GM12892 (cell line): Measurements from ENCODE around the gene PTPN14.

ENCODE experiments used
- DNase-seq: peaks from one replicate; pipeline ENCODE4 v3.0.0; 2011; ENCODE audit not compliant: insufficient read length
- FAIRE-seq: peaks from 2 replicates; lab custom pipeline; 2011; peaks lifted over from hg19 to GRCh38; lab: Jason Lieb, UNC
- POLR2A ChIP-seq: IDR thresholded peaks from 2 replicates; pipeline ENCODE4 v1.6.1; 2011; ENCODE audit warnings: low read depth, low read length, control low read depth
- POLR2AphosphoS5 ChIP-seq: IDR thresholded peaks from 2 replicates; pipeline ENCODE4 v1.6.1; 2011; ENCODE audit warnings: low read depth, low read length, control low read depth
- TAF1 ChIP-seq: IDR thresholded peaks from 2 replicates; pipeline ENCODE4 v1.6.1; 2011; ENCODE audit warnings: low read depth, mild to moderate bottlenecking, control low read depth, low read length, borderline replicate concordance

Gene PTPN14

DNA sequence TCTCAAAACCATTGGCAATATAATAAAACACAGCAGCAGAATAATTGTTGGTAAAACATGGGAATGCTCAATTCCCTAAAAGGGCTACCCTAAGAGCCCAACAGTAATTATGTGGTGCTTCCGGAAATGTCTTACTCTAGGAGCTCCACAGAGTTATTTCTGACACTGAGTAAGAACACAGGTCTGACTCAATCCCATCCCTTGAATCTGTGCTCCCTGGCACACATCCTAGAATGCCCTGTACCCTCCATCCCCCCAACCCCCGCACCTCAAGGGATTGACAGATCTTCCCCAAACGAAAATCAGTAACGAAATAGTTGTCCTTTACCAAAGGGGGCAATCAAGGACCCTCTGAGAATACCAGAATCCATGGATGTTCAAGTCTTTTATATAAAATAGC is 198.6 kb downstream of the PTPN14 start:
- TF ChIP-seq TAF1 (no peak), POLR2A (no peak), POLR2AphosphoS5 (no peak)
- FAIRE-seq: no peak
- no peak for DNase-seq

DNA sequence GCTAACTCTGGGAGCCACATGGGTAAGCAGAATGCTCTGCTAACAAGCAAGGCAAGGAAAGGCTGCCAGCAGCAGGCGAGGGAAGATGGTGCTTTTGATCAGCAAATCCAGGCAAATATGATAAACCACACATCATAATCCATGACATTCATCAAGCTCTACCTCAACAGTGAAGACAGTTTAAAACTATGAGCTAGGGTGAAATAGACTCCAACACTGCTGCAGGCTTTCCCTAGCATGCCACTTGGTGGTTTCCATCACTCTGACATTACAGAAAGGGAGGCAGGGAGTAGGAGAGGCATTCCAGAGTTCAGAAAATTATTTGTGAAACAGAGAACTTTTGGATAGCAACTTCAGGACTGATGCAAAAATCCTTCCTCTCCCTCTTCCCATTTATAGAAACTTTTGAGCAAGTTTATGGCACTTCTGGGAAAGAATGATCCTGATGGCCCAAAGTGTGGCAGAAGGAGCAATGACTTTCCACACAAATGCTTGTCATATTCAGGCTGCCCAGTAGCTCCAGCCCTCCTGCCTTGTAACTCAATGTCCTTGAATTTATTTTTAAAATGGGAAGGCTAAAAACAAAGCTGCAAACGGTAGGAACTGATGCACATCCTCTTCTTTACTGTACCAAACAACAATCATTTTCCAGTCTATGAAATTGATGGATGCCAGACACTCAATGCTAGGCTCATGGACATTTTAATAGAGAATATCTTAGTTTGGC is 199.7 kb downstream of the PTPN14 start:
- no peak for TF ChIP-seq POLR2A
- TF ChIP-seq TAF1: no peak
- no peak for TF ChIP-seq POLR2AphosphoS5
- FAIRE-seq (no peak), DNase-seq (no peak)

DNA sequence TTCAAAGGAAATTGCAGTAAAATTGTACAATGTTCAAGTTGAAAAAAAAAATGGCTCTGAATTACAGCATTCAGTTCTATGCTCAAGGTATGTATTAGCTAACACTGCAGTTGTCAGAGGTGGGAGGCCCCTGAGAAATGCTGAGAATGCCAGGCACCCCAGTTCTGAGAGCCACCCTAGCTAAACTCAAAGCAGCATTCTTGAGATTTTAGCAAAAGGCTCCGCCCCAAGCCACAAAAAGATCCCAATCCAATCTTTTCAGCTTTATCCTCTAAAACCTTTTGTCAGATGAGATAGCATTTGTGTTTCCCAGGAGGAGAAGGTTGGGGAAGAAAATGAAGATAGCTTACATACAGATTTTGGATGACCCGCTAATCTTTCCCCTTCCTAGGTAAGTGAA is 201.6 kb downstream of the PTPN14 start:
- DNase-seq (no peak), FAIRE-seq (no peak)
- TF ChIP-seq POLR2AphosphoS5 (no peak), POLR2A (no peak), TAF1 (no peak)

DNA sequence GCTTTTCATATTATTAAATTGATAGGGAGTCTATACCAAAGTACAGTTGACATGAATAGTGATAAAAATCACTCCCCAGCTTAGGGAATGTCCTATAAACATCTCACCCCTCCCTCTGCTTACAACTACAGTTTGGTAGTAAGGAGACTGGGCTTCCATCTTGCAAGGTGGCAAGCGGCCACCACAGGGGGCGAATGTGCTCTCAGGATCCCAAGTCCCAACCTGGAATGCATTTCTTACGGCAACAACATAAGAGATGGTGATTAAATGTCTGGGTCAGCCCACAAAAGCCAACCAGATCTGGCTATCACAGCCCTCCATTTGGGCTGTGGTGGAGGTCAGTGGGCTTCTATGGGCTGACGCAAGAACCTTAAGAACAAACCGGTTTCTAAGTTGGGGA is 202.4 kb downstream of the PTPN14 start:
- FAIRE-seq: no peak
- no peak for DNase-seq
- TF ChIP-seq POLR2A (no peak), POLR2AphosphoS5 (no peak), TAF1 (no peak)

DNA sequence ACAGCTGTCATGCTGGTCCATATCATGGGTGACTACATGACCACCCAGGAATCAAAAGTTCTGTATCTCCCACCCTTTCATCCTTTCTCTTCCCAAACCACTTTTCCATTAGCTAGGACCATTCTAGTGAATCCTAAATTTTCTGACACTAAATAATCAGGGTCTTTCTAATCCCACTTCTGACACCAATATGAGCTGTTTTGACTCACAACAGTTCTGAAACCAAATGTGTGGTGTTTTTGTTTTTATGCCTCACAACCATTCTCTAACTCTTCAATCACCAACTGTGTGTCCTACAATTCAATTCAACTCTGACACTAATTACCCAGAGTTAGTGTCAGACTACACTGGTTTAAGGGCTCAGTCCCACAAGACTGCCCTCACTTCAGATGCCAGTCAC is 206.5 kb downstream of the PTPN14 start:
- TF ChIP-seq POLR2AphosphoS5 (no peak), TAF1 (no peak), POLR2A (no peak)
- FAIRE-seq (no peak), DNase-seq (no peak)

DNA sequence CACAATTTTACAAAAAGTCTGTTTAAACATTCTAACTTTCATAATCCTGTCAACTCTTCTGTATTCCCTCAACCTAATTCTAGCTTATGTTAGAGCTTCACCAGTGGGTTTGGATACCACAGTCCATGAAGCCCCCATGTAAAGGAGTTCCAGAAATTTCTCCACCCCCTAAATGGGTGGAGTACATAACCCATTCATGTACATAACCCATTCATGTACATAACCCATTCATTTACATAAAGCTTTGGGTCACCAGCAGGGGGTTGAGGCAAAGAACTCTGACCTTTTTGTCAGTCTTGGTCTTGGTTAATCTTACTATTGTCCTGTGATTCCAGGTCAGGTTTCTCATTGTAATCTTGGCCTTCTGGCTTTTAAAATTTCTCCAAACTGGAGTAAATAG is 208.9 kb downstream of the PTPN14 start:
- no peak for FAIRE-seq
- TF ChIP-seq TAF1: no peak
- no peak for TF ChIP-seq POLR2AphosphoS5
- TF ChIP-seq POLR2A: no peak

DNA sequence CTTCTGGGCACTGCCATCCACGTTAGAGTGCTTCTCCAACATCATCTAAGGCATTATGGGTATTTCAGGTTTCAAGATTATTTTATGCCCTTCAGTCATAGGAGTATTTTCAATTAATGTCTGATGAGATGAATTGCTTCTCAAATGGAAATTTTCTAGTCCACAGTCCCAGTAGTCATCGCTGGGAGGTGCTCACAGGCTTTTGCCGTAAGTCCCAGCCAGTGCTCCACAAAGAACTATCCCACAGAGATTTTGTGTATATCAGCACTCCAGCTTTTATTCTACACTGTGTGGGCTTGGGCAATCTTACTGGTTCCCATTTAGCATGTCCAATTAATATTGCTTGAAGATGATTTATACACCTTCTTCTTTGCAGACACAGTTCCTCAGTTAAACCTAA is 209.5 kb downstream of the PTPN14 start:
- TF ChIP-seq POLR2A (no peak), POLR2AphosphoS5 (no peak), TAF1 (no peak)
- FAIRE-seq: no peak

More for the DNA sequence above, 208.9 kb downstream of the PTPN14 start:
- no peak for DNase-seq

DNA sequence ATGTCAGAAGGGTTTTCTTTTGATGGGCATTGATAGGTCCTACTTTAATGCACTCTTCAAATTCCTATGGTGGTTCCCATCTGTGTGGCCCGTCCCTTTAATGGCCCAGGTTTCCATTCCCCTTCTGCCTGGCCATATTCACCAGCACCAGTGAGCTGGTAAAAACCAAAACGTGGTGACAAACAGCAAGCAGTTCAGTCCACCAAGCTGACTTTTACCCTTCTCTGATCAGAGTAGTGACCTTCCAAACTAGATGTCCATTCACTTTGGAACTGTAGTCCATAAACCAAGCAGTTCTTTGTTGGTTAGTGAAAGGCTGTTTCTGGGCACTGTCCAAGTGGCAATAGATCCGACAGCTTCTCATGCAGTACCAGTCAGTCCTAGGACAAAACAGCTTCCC is 209.9 kb downstream of the PTPN14 start:
- no peak for FAIRE-seq
- TF ChIP-seq TAF1 (no peak), POLR2AphosphoS5 (no peak), POLR2A (no peak)
- DNase-seq: no peak

More for the DNA sequence above, 209.5 kb downstream of the PTPN14 start:
- no peak for DNase-seq

DNA sequence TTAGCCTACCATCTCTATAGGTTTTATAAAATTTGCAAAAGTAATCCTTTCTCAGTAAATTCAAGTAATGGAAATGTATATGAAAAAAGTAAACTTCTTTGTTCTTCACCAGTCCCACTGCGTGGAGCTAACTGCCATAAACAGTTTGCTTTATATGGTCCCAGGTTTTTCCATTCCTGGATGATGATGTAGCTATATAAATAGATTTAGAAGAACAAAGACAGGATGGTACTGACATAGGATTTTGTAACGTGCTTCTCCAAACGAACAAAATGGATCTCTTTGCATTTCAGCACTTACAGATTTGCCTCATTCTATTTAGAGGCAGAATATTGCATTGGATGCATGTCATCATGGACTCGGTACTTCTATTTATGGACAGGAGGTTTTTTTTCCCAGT is 213.2 kb downstream of the PTPN14 start:
- no peak for FAIRE-seq
- DNase-seq: no peak
- TF ChIP-seq POLR2A: no peak
- TF ChIP-seq POLR2AphosphoS5: no peak
- no peak for TF ChIP-seq TAF1

DNA sequence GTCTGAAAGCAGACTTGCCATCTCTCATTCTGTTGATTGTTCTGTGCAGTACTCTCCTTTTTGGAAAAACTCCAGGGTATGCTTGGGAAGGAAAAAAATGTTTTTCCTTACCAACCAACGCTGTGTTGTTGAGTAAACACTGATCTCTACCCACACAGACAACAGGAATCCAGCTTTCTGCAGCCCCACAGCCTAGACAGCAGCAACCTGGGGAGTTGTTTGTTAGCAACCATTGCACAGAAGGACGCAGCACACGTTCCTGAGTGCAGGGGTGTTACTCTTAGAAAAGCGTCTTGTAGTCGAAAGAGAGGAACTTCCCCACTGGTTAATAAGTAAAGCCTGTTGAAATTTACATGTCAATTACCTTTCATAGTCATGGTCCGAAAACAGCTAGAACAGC is 213.9 kb downstream of the PTPN14 start:
- FAIRE-seq (no peak), DNase-seq (no peak)

DNA sequence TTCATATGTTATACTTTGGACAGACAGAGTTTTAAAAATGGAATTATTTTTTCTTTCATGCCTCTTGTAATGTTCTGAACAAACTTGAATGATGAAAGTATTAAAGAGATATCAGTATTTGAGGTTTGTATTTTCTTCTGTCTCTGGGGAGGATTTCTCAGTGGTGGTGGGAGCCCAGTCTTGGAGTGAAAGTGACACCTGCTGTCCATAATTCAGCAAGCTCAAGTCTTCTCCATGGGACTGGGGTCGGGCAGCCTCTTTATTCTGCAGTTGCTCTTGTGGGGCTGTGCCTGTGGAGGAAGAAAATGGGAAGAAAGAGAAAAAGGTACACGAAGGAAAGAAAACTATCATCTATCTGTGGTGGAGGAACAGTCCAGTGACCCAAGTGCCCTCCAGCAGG is 214.4 kb downstream of the PTPN14 start:
- no peak for FAIRE-seq
- no peak for DNase-seq
- TF ChIP-seq POLR2A (no peak), TAF1 (no peak), POLR2AphosphoS5 (no peak)

More for the DNA sequence above, 213.9 kb downstream of the PTPN14 start:
- TF ChIP-seq POLR2AphosphoS5: no peak
- TF ChIP-seq POLR2A: no peak
- no peak for TF ChIP-seq TAF1

DNA sequence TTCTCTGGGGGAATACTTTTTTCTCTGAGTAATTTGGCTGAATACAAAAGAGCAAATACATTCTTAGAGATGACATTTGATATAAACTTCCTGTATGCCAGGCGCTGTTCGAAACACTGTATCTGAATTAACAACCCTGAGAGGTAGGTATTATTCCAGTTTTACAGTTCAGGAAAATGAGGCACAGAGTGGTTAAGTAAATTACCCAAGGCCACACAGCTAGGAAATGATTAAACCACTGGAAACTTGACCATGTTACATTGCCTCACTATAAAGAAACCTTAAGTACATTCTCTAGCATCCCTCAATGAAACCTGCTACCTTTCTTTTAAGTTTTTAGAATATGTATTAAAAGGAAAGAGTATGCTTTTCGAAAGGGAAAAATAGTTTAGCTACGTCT is 215.8 kb downstream of the PTPN14 start:
- DNase-seq (no peak), FAIRE-seq (no peak)
- TF ChIP-seq POLR2A (no peak), POLR2AphosphoS5 (no peak), TAF1 (no peak)
